ENCODE results near the gene ZC3H13.

DNA sequence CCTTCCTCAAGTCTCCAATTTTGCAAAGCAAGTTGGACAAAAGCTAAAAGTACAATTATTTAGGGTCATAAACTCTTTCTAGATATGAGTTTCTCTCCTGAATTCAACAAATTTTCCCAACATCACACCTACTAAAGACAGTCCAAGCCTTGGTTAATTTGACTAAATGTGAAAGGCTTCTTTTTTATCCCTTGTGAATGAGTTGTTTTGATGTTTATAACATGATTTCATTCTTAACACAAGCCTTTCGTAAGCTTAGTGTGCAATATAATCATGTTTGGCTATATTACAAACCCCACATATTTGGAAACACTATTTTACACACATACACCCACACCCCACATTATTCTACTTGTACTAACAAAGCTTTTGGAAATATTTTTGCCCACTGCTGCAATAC lies 57.3 kb downstream of the ZC3H13 start:
- no peak for TF ChIP-seq NFIC (IDR thresholded peaks at IDR 0.05; ENCODE audit: low read depth, low read length)
- no peak for TF ChIP-seq SPI1 (IDR thresholded peaks at IDR 0.05; ENCODE audit: borderline replicate concordance, insufficient read depth, low read depth, low read length)
- no peak for TF ChIP-seq ZNF384 (IDR thresholded peaks at IDR 0.05; ENCODE audit: borderline replicate concordance, low read depth, low read length)
- TF ChIP-seq, protein P1, sequence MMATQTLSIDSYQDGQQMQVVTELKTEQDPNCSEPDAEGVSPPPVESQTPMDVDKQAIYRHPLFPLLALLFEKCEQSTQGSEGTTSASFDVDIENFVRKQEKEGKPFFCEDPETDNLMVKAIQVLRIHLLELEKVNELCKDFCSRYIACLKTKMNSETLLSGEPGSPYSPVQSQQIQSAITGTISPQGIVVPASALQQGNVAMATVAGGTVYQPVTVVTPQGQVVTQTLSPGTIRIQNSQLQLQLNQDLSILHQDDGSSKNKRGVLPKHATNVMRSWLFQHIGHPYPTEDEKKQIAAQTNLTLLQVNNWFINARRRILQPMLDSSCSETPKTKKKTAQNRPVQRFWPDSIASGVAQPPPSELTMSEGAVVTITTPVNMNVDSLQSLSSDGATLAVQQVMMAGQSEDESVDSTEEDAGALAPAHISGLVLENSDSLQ (IDR thresholded peaks at IDR 0.05): no peak
- TF ChIP-seq POLR2AphosphoS5 (IDR thresholded peaks at IDR 0.05; ENCODE audit: low read length): no peak
- no peak for TF ChIP-seq MEF2B (IDR thresholded peaks at IDR 0.05; ENCODE audit: partially characterized antibody, poor library complexity, severe bottlenecking)
- TF ChIP-seq EP300 (IDR thresholded peaks at IDR 0.05; ENCODE audit: borderline replicate concordance in 1 of 2, control insufficient read depth in 1 of 2, low read depth in 2 of 2, low read length in 2 of 2): no peak
- TF ChIP-seq, protein P2, sequence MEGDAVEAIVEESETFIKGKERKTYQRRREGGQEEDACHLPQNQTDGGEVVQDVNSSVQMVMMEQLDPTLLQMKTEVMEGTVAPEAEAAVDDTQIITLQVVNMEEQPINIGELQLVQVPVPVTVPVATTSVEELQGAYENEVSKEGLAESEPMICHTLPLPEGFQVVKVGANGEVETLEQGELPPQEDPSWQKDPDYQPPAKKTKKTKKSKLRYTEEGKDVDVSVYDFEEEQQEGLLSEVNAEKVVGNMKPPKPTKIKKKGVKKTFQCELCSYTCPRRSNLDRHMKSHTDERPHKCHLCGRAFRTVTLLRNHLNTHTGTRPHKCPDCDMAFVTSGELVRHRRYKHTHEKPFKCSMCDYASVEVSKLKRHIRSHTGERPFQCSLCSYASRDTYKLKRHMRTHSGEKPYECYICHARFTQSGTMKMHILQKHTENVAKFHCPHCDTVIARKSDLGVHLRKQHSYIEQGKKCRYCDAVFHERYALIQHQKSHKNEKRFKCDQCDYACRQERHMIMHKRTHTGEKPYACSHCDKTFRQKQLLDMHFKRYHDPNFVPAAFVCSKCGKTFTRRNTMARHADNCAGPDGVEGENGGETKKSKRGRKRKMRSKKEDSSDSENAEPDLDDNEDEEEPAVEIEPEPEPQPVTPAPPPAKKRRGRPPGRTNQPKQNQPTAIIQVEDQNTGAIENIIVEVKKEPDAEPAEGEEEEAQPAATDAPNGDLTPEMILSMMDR (IDR thresholded peaks at IDR 0.05 in 2 of 3, conservative IDR thresholded peaks at IDR 0.05 in 1 of 3; ENCODE audit: control insufficient read depth in 2 of 3, extremely low read depth in 1 of 3, insufficient read depth in 1 of 3, low read depth in 3 of 3, low read length in 3 of 3): no peak
- TF ChIP-seq FOXM1 (IDR thresholded peaks at IDR 0.05; ENCODE audit: low read depth, low read length): no peak
- TF ChIP-seq, protein P3, sequence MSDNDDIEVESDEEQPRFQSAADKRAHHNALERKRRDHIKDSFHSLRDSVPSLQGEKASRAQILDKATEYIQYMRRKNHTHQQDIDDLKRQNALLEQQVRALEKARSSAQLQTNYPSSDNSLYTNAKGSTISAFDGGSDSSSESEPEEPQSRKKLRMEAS (IDR thresholded peaks at IDR 0.05; ENCODE audit: low read depth, low read length): no peak
- TF ChIP-seq TCF7 (IDR thresholded peaks at IDR 0.05; ENCODE audit: borderline replicate concordance): no peak
- TF ChIP-seq HDAC2 (IDR thresholded peaks at IDR 0.05): no peak
- TF ChIP-seq, protein P4, sequence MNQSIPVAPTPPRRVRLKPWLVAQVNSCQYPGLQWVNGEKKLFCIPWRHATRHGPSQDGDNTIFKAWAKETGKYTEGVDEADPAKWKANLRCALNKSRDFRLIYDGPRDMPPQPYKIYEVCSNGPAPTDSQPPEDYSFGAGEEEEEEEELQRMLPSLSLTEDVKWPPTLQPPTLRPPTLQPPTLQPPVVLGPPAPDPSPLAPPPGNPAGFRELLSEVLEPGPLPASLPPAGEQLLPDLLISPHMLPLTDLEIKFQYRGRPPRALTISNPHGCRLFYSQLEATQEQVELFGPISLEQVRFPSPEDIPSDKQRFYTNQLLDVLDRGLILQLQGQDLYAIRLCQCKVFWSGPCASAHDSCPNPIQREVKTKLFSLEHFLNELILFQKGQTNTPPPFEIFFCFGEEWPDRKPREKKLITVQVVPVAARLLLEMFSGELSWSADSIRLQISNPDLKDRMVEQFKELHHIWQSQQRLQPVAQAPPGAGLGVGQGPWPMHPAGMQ (IDR thresholded peaks at IDR 0.05; ENCODE audit: borderline replicate concordance): no peak
- TF ChIP-seq, protein P5, sequence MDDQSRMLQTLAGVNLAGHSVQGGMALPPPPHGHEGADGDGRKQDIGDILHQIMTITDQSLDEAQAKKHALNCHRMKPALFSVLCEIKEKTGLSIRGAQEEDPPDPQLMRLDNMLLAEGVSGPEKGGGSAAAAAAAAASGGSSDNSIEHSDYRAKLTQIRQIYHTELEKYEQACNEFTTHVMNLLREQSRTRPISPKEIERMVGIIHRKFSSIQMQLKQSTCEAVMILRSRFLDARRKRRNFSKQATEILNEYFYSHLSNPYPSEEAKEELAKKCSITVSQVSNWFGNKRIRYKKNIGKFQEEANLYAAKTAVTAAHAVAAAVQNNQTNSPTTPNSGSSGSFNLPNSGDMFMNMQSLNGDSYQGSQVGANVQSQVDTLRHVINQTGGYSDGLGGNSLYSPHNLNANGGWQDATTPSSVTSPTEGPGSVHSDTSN (IDR thresholded peaks at IDR 0.05; ENCODE audit: insufficient replicate concordance, low read depth, low read length): no peak
